NT2/D1 (cell line): ENCODE measurements around the gene STRBP.

Source experiments
- SUZ12 ChIP-seq: IDR thresholded peaks from 2 replicates; pipeline ENCODE4 v1.6.1; 2011; ENCODE audit not compliant: insufficient read length, insufficient read depth; ENCODE audit errors: extremely low read depth
- YY1 ChIP-seq: IDR thresholded peaks from 2 replicates; pipeline ENCODE4 v1.6.1; 2011; ENCODE audit not compliant: insufficient read length, insufficient read depth
- ZNF274 ChIP-seq: IDR thresholded peaks from 2 replicates; pipeline ENCODE4 v1.6.1; 2011; ENCODE audit warnings: mild to moderate bottlenecking, low read depth, low read length

GRCh38 chr9:123102375-123103113, 165.8 kb downstream of the STRBP start:
- TF ChIP-seq SUZ12 (no peak), ZNF274 (no peak), YY1 (no peak)
